DOHH2 (cell line): Measurements from ENCODE around the gene IWS1.

Experiments used
- H3F3A ChIP-seq: fragments of 200-600 bp; sonication (generic), shearing (Covaris generic); 2 replicates; pipeline ENCODE4 v1.6.0; 2016; ENCODE audit warnings: antibody characterized with exemption, mild to moderate bottlenecking; ENCODE audit not compliant: control insufficient read depth, insufficient read depth
- H3K27ac ChIP-seq: fragments of 200-600 bp; sonication (generic); 2 replicates; pipeline ENCODE4 v1.5.1; 2014; ENCODE audit warnings: low read depth, mild to moderate bottlenecking, low read length, moderate library complexity
- H3K27me3 ChIP-seq: fragments of 200-600 bp; sonication (generic); 2 replicates; pipeline ENCODE4 v1.6.1; 2014; ENCODE audit warnings: mild to moderate bottlenecking, low read length, mixed read lengths; ENCODE audit not compliant: control insufficient read depth
- H3K36me3 ChIP-seq: fragments of 200-600 bp; sonication (generic); 2 replicates; pipeline ENCODE4 v1.6.1; 2014; ENCODE audit warnings: mild to moderate bottlenecking, low read length, moderate library complexity, mixed read lengths; ENCODE audit not compliant: control insufficient read depth
- H3K4me1 ChIP-seq: fragments of 200-600 bp; sonication (generic); 2 replicates; pipeline ENCODE4 v1.6.1; 2014; ENCODE audit warnings: mild to moderate bottlenecking, low read length, mixed read lengths; ENCODE audit not compliant: control insufficient read depth
- H3K4me2 ChIP-seq: fragments of 200-600 bp; sonication (generic); 2 replicates; pipeline ENCODE4 v1.6.0; 2014; ENCODE audit warnings: mild to moderate bottlenecking, low read length, moderate library complexity
- H3K4me3 ChIP-seq: fragments of 200-600 bp; sonication (generic); 2 replicates; pipeline ENCODE4 v1.5.1; 2014; ENCODE audit warnings: mild to moderate bottlenecking, low read length, mixed read lengths
- H3K79me2 ChIP-seq: fragments of 200-600 bp; sonication (generic); 2 replicates; pipeline ENCODE4 v1.6.1; 2014; ENCODE audit warnings: mild to moderate bottlenecking, low read length, mixed read lengths; ENCODE audit not compliant: control insufficient read depth
- H3K9me2 ChIP-seq: fragments of 200-600 bp; sonication (generic); replicated peaks from 2 replicates; pipeline ENCODE4 v1.6.1; 2014; ENCODE audit warnings: mild to moderate bottlenecking, low read length, mixed read lengths; ENCODE audit not compliant: control insufficient read depth
- H3K9me3 ChIP-seq: fragments of 200-600 bp; sonication (generic); 2 replicates; pipeline ENCODE4 v1.6.1; 2014; ENCODE audit warnings: antibody characterized with exemption, low read length, mixed read lengths; ENCODE audit not compliant: control insufficient read depth, insufficient read depth
- H4K20me1 ChIP-seq: fragments of 200-600 bp; sonication (generic); 2 replicates; pipeline ENCODE4 v1.6.0; 2014; ENCODE audit warnings: low read depth, mild to moderate bottlenecking, antibody characterized with exemption, low read length, moderate library complexity; ENCODE audit not compliant: control insufficient read depth, insufficient read depth
- CTCF ChIP-seq: fragments of 200-600 bp; sonication (generic); IDR thresholded peaks from one replicate; pipeline ENCODE4 v1.5.1; 2014; ENCODE audit warnings: antibody characterized with exemption, mild to moderate bottlenecking, low read depth, low read length; ENCODE audit not compliant: poor library complexity, severe bottlenecking
- EZH2phosphoT487 ChIP-seq: fragments of 200-600 bp; sonication (generic); IDR thresholded peaks from 2 replicates; pipeline ENCODE4 v1.6.1; 2017; ENCODE audit warnings: borderline replicate concordance, mild to moderate bottlenecking, antibody characterized with exemption, low read length, moderate library complexity, mixed read lengths

The IWS1 gene

GRCh38 chr2:127472268-127472667 lies 54.0 kb downstream of the IWS1 start:
- no peak overlapping the region for H3K4me3 ChIP-seq
- no peaks in the 10 kb centered on the region for H3F3A ChIP-seq
- H3K9me3 ChIP-seq: peaks cover 6% of the 10 kb centered on the region; the same call in 1 of the 2 replicates
- H3K79me2 ChIP-seq: no peaks in the 10 kb centered on the region
- no peak overlapping the region for H3K27ac ChIP-seq
- H4K20me1 ChIP-seq: no peaks in the 10 kb centered on the region
- no peak overlapping the region for H3K4me2 ChIP-seq
- no peaks in the 10 kb centered on the region for H3K27me3 ChIP-seq
- no peaks in the 10 kb centered on the region for H3K4me1 ChIP-seq
- no peaks in the 10 kb centered on the region for H3K9me2 ChIP-seq
- H3K36me3 ChIP-seq: peaks cover 3% of the 10 kb centered on the region; the same call in 1 of the 2 replicates
- TF ChIP-seq CTCF (no peak), EZH2phosphoT487 (no peak)

GRCh38 chr2:127471286-127471988 lies 54.9 kb downstream of the IWS1 start:
- no peaks in the 10 kb centered on the region for H3K9me2 ChIP-seq
- peaks cover 3% of the 10 kb centered on the region; the same call in 1 of the 2 replicates for H3K36me3 ChIP-seq

GRCh38 chr2:127469974-127470373 lies 56.3 kb downstream of the IWS1 start:
- Histone ChIP-seq H3K36me3 (peaks cover 3% of the 10 kb centered on the region; the same call in 1 of the 2 replicates), H3K9me3 (no peaks in the 10 kb centered on the region), H3F3A (no peaks in the 10 kb centered on the region), H3K4me3 (no peak overlapping the region), H3K4me2 (no peak overlapping the region), H3K4me1 (no peaks in the 10 kb centered on the region), H3K9me2 (no peaks in the 10 kb centered on the region), H3K27me3 (no peaks in the 10 kb centered on the region), H3K79me2 (no peaks in the 10 kb centered on the region), H3K27ac (no peak overlapping the region), H4K20me1 (no peaks in the 10 kb centered on the region)
- TF ChIP-seq CTCF (no peak), EZH2phosphoT487 (no peak)

More at GRCh38 chr2:127471286-127471988, 54.9 kb downstream of the IWS1 start:
- Histone ChIP-seq H3K9me3 (peaks cover 6% of the 10 kb centered on the region; the same call in 1 of the 2 replicates), H3K27ac (no peak overlapping the region), H4K20me1 (no peaks in the 10 kb centered on the region), H3K27me3 (no peaks in the 10 kb centered on the region), H3K4me3 (no peak overlapping the region), H3K79me2 (no peaks in the 10 kb centered on the region), H3F3A (no peaks in the 10 kb centered on the region), H3K4me2 (no peak overlapping the region), H3K4me1 (no peaks in the 10 kb centered on the region)
- TF ChIP-seq CTCF (no peak), EZH2phosphoT487 (no peak)
